SK-N-SH (cell line): ENCODE measurements around the gene OR5L2. TPM values are rescaled to one million over a fixed set of nuclear protein-coding genes. Genes with fewer than 3 reads are reported as not detected.

Experiments used
- CTCF ChIA-PET: fragments of 300-600, 350-600 bp; formaldehyde crosslinking; extraction: SDS; loops from one replicate; lab custom pipeline; 2021; lab: Yijun Ruan, JAX
- POLR2A ChIA-PET: fragments of 350-600 bp; sonication (Branson Sonifier 250); formaldehyde crosslinking; extraction: SDS; loops from one replicate; lab custom pipeline; 2020; ENCODE audit warnings: antibody characterized with exemption, inconsistent platforms; lab: Yijun Ruan, JAX
- DNase-seq: peaks from one replicate; pipeline ENCODE4 v3.0.0; 2012
- H2AFZ ChIP-seq: fragments of 200-600 bp; sonication (generic); 2 replicates; pipeline ENCODE4 v1.8.1; 2016; ENCODE audit warnings: antibody characterized with exemption, mild to moderate bottlenecking, low read depth
- H3F3A ChIP-seq: fragments of 200-600 bp; sonication (generic); replicated peaks from 2 replicates; pipeline ENCODE3; 2016; ENCODE audit warnings: antibody characterized with exemption, mild to moderate bottlenecking; ENCODE audit not compliant: insufficient read depth
- H3K27ac ChIP-seq, 2 experiments: fragments of 200-500 bp in 1 of 2; fragments of 200-600 bp in 1 of 2; sonication (Bioruptor generic) in 1 of 2; sonication (generic), shearing (Covaris generic) in 1 of 2; 2 replicates each; pipeline versions ENCODE4 v1.5.1 to v1.6.1; 2014 to 2016; ENCODE audit warnings: low read depth in 2 of 2, inconsistent platforms in 1 of 2, low read length in 1 of 2, mild to moderate bottlenecking in 1 of 2, mixed read lengths in 1 of 2
- H3K27me3 ChIP-seq: fragments of 200-600 bp; sonication (generic), shearing (Covaris generic); 2 replicates; pipeline ENCODE4 v1.6.1; 2016; ENCODE audit warnings: mixed run types; ENCODE audit not compliant: insufficient read depth
- H3K36me3 ChIP-seq, 2 experiments: fragments of 200-500 bp in 1 of 2; fragments of 200-600 bp in 1 of 2; sonication (Bioruptor generic) in 1 of 2; sonication (generic) in 1 of 2; replicated peaks in 1 of 2; 2 replicates each; pipeline versions ENCODE3 to v1.5.1; 2014 to 2016; ENCODE audit warnings: low read length in 1 of 2, mild to moderate bottlenecking in 1 of 2; ENCODE audit not compliant: insufficient read depth in 2 of 2, control insufficient read depth in 1 of 2
- H3K4me1 ChIP-seq, 2 experiments: fragments of 200-500 bp in 1 of 2; fragments of 200-600 bp in 1 of 2; sonication (Bioruptor generic) in 1 of 2; sonication (generic), shearing (Covaris generic) in 1 of 2; 2 replicates each; pipeline versions ENCODE4 v1.5.1 to v1.6.1; 2014 to 2016; ENCODE audit warnings: low read depth in 1 of 2, low read length in 1 of 2, mixed run types in 1 of 2; ENCODE audit not compliant: insufficient read depth in 2 of 2, control insufficient read depth in 1 of 2
- H3K4me2 ChIP-seq: fragments of 200-600 bp; sonication (generic), shearing (Covaris generic); 2 replicates; pipeline ENCODE4 v1.6.1; 2017; ENCODE audit warnings: mixed run types
- H3K4me3 ChIP-seq, 2 experiments: fragments of 200-500 bp in 1 of 2; fragments of 200-600 bp in 1 of 2; sonication (Bioruptor generic) in 1 of 2; sonication (generic), shearing (Covaris generic) in 1 of 2; 2 replicates each; pipeline versions ENCODE4 v1.5.1 to v1.8.1; 2014 to 2016; ENCODE audit warnings: low read depth in 2 of 2, inconsistent platforms in 1 of 2, low read length in 1 of 2, mild to moderate bottlenecking in 1 of 2, mixed read lengths in 1 of 2, moderate library complexity in 1 of 2
- H3K79me2 ChIP-seq: fragments of 200-600 bp; sonication (generic); 2 replicates; pipeline ENCODE4 v1.8.1; 2017; ENCODE audit warnings: mild to moderate bottlenecking; ENCODE audit not compliant: insufficient read depth
- H3K9ac ChIP-seq: fragments of 200-600 bp; sonication (generic); 2 replicates; pipeline ENCODE4 v1.6.1; 2017; ENCODE audit warnings: mixed run types
- H3K9me2 ChIP-seq: fragments of 200-600 bp; sonication (generic); 2 replicates; pipeline ENCODE4 v1.6.1; 2017; ENCODE audit warnings: mixed run types
- H3K9me3 ChIP-seq: fragments of 200-600 bp; sonication (generic); 2 replicates; pipeline ENCODE4 v1.6.1; 2017; ENCODE audit warnings: mixed run types, mild to moderate bottlenecking, moderate library complexity
- H4K20me1 ChIP-seq: fragments of 200-600 bp; sonication (generic); 2 replicates; pipeline ENCODE4 v1.6.1; 2017; ENCODE audit warnings: mild to moderate bottlenecking, mixed run types; ENCODE audit not compliant: insufficient read depth
- CHD2 ChIP-seq: fragments of 150-350 bp; IDR thresholded peaks from 2 replicates; pipeline ENCODE4 v1.6.1; 2018; ENCODE audit warnings: low read length; ENCODE audit not compliant: partially characterized antibody
- CTCF ChIP-seq: fragments of 200-600 bp; sonication (generic); IDR thresholded peaks from 2 replicates; pipeline ENCODE4 v1.6.1; 2017; ENCODE audit warnings: antibody characterized with exemption, mild to moderate bottlenecking, moderate library complexity
- FOSL2 ChIP-seq: IDR thresholded peaks from 2 replicates; pipeline ENCODE4 v1.4.0; 2012; ENCODE audit warnings: low read depth, mild to moderate bottlenecking, moderate library complexity, borderline replicate concordance
- FOXM1 ChIP-seq: IDR thresholded peaks from 2 replicates; pipeline ENCODE4 v1.4.0; 2012; ENCODE audit warnings: low read depth, mild to moderate bottlenecking
- NFIC ChIP-seq: IDR thresholded peaks from 2 replicates; pipeline ENCODE4 v1.4.0; 2012; ENCODE audit warnings: borderline replicate concordance
- PBX3 ChIP-seq: IDR thresholded peaks from 2 replicates; pipeline ENCODE4; 2012
- SIN3A ChIP-seq: IDR thresholded peaks from 2 replicates; pipeline ENCODE4 v1.6.1; 2012; ENCODE audit warnings: low read depth, mild to moderate bottlenecking, low read length, moderate library complexity, borderline replicate concordance
- TAF1 ChIP-seq: IDR thresholded peaks from 2 replicates; pipeline ENCODE4 v1.6.1; 2012; ENCODE audit warnings: low read depth, mild to moderate bottlenecking, low read length, moderate library complexity, borderline replicate concordance
- TEAD4 ChIP-seq: IDR thresholded peaks from 2 replicates; pipeline ENCODE4 v1.4.0; 2012; ENCODE audit warnings: mild to moderate bottlenecking, borderline replicate concordance; ENCODE audit not compliant: insufficient read depth
- USF1 ChIP-seq: IDR thresholded peaks from 2 replicates; pipeline ENCODE4 v1.4.0; 2012; ENCODE audit warnings: low read depth, borderline replicate concordance
- WGBS: methylation state at CpG from one replicate; pipeline ENCODE4 v1.1.6; 2017; ENCODE audit warnings: low lambda C conversion rate; 5-methylcytosine and 5-hydroxymethylcytosine counted together
- polyA plus RNA-seq, 3 experiments: library from polyadenylated mRNA; depleted of rRNA; stranded (reverse); fragments of >200 nt; gene quantifications; 2 replicates each; pipeline ENCODE4 v1.2.3, GENCODE V29; 2012
- TF ChIP-seq, protein P1 (sequence below): IDR thresholded peaks from 2 replicates; pipeline ENCODE4 v1.4.0; 2012; ENCODE audit warnings: low read depth

OR5L2 gene
- polyA plus RNA-seq, 1 of the 3 experiments (the other 2 are of a cell fraction) = not detected

DNA sequence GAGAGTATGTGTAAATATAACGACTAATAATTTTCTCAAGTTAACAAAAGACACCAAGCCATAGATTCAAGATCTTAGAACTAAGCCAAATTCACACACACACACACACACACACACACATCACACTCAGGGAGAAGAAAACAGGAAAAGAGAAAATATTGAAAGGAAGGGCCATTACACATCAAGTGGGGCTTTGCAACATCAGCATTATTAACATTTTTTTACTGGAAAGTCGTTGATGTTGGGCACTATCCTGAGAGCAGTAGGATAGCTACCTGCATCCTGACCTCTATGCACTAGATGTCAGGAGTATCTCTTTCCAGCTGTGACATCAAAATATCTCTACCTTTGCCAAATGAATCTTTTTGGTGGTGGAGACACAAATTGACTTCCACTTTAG lies 20.4 kb downstream of the OR5L2 start:
- Histone ChIP-seq H3K4me2 (no peak overlapping the region), H3K9me3 (no peaks in the 10 kb centered on the region), H3K9ac (no peak overlapping the region), H3K4me1 (no peaks in the 10 kb centered on the region), H4K20me1 (no peaks in the 10 kb centered on the region), H2AFZ (no peak overlapping the region), H3K27ac (no peak overlapping the region), H3K4me3 (no peak overlapping the region), H3K27me3 (no peaks in the 10 kb centered on the region), H3K9me2 (no peaks in the 10 kb centered on the region), H3F3A (no peaks in the 10 kb centered on the region), H3K79me2 (no peaks in the 10 kb centered on the region), H3K36me3 (no peaks in the 10 kb centered on the region)
- ChIA-PET POLR2A (no interaction called here), CTCF (no interaction called here)
- 2% methylated on average over 2 of the region's 2 CpGs for WGBS
- TF ChIP-seq USF1 = no peak
- no peak for DNase-seq

DNA sequence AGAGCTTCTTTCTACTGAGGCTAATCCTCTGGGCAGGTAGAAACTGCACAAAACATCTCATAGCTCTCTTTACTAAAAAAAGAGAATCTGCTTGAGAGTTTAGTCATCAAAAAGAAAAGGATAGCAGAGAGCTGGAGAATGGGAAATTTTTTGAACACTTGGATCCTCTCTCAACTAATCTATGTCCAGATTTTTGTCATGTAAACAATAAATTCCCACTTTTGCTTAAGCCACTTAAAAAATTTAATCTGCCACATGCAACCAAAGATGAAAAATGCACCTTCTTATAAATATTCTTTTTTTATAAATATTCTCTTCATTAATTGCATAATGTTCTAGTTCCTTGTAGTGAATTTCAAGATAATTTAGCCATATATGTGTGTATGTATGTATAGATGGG lies 22.0 kb downstream of the OR5L2 start:
- CTCF ChIA-PET = no interaction called here
- POLR2A ChIA-PET = no interaction called here

DNA sequence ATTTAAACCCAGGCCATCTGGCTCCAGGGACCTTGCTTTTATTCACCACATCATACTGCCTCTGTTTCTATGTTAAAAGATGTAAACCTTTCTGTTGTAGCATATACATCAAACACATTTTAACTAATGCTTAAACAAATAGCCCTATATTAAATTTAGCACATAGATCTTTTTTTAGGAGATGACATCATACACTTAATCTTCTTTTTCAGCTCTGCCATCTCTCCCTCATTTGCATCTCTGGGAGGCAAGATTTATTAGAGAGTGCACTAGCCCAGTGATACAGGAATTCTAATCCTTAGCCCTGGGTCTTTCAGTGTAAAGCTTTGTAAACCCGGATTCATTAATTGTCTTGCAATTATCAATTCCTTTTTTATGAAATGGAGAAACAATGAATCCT lies 25.1 kb downstream of the OR5L2 start:
- ChIA-PET CTCF (no interaction called here), POLR2A (no interaction called here)
- Histone ChIP-seq H3K4me1 (no peaks in the 10 kb centered on the region), H2AFZ (no peak overlapping the region), H3K36me3 (no peaks in the 10 kb centered on the region), H3K4me3 (no peak overlapping the region), H3K9me2 (no peaks in the 10 kb centered on the region), H3K79me2 (no peaks in the 10 kb centered on the region), H3K27me3 (no peaks in the 10 kb centered on the region), H3F3A (no peaks in the 10 kb centered on the region), H3K27ac (no peak overlapping the region), H3K9me3 (no peaks in the 10 kb centered on the region), H3K4me2 (no peak overlapping the region), H3K9ac (no peak overlapping the region), H4K20me1 (no peaks in the 10 kb centered on the region)
- no peak for DNase-seq
- 0% methylated on average over 1 of the region's 1 CpG for WGBS
- no peak for TF ChIP-seq PBX3
- no peak for TF ChIP-seq CTCF
- TF ChIP-seq FOSL2 = no peak
- no peak for TF ChIP-seq NFIC
- no peak for TF ChIP-seq SIN3A
- no peak for TF ChIP-seq TAF1
- TF ChIP-seq, protein P1, sequence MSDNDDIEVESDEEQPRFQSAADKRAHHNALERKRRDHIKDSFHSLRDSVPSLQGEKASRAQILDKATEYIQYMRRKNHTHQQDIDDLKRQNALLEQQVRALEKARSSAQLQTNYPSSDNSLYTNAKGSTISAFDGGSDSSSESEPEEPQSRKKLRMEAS = no peak

More for the DNA sequence above, 22.0 kb downstream of the OR5L2 start:
- Histone ChIP-seq H3K9me2 (no peaks in the 10 kb centered on the region), H3K36me3 (no peaks in the 10 kb centered on the region), H3K4me1 (no peaks in the 10 kb centered on the region), H4K20me1 (no peaks in the 10 kb centered on the region), H3K4me3 (no peak overlapping the region), H3K27me3 (no peaks in the 10 kb centered on the region), H3K79me2 (no peaks in the 10 kb centered on the region), H3K4me2 (no peak overlapping the region), H3F3A (no peaks in the 10 kb centered on the region), H3K9me3 (no peaks in the 10 kb centered on the region), H3K27ac (no peak overlapping the region), H2AFZ (no peak overlapping the region), H3K9ac (no peak overlapping the region)
- no peak for DNase-seq
- no peak for TF ChIP-seq SIN3A
- TF ChIP-seq TEAD4 = no peak
- TF ChIP-seq FOXM1 = no peak
- TF ChIP-seq CHD2 = no peak
- TF ChIP-seq FOSL2 = no peak
